GM23248 (cell line): ENCODE data around the gene CNGB1. TPM values are rescaled to one million over a fixed set of nuclear protein-coding genes. Genes with fewer than 3 reads are reported as not detected.

Experiments used
- DNase-seq: peaks from one replicate; pipeline ENCODE4 v3.0.0-alpha.2; 2015
- H2AFZ ChIP-seq: fragments of 200-600 bp; sonication (generic); 2 replicates; pipeline ENCODE4 v1.6.1; 2016; ENCODE audit warnings: antibody characterized with exemption
- H3F3A ChIP-seq: fragments of 200-600 bp; sonication (generic); 2 replicates; pipeline ENCODE4 v1.6.1; 2016; ENCODE audit warnings: mild to moderate bottlenecking, antibody characterized with exemption, mixed run types; ENCODE audit not compliant: insufficient read depth
- H3K27ac ChIP-seq: fragments of 200-600 bp; sonication (generic); 2 replicates; pipeline ENCODE4 v1.5.1; 2016; ENCODE audit warnings: mild to moderate bottlenecking
- H3K27me3 ChIP-seq: fragments of 200-600 bp; sonication (generic); replicated peaks from 2 replicates; pipeline ENCODE4 v1.6.1; 2016; ENCODE audit warnings: mild to moderate bottlenecking; ENCODE audit not compliant: insufficient read depth
- H3K36me3 ChIP-seq: fragments of 200-600 bp; sonication (generic); 2 replicates; pipeline ENCODE4 v1.6.1; 2016; ENCODE audit warnings: low read depth, mild to moderate bottlenecking
- H3K4me1 ChIP-seq: fragments of 200-600 bp; sonication (generic); 2 replicates; pipeline ENCODE4 v1.6.1; 2016; ENCODE audit warnings: mild to moderate bottlenecking; ENCODE audit not compliant: insufficient read depth
- H3K4me2 ChIP-seq: fragments of 200-600 bp; sonication (generic); one replicate; pipeline ENCODE4 v1.6.1; 2016; ENCODE audit warnings: mild to moderate bottlenecking; ENCODE audit not compliant: unreplicated experiment
- H3K4me3 ChIP-seq: fragments of 200-600 bp; sonication (generic); 2 replicates; pipeline ENCODE4 v1.5.1; 2016; ENCODE audit warnings: mild to moderate bottlenecking
- H3K79me2 ChIP-seq: fragments of 200-600 bp; sonication (generic); 2 replicates; pipeline ENCODE4 v1.6.1; 2016; ENCODE audit warnings: mild to moderate bottlenecking; ENCODE audit not compliant: insufficient read depth
- H3K9ac ChIP-seq: fragments of 200-600 bp; sonication (generic); 2 replicates; pipeline ENCODE4 v1.6.1; 2016; ENCODE audit warnings: mild to moderate bottlenecking
- H3K9me2 ChIP-seq: fragments of 200-600 bp; sonication (generic); 2 replicates; pipeline ENCODE4 v1.6.1; 2016; ENCODE audit warnings: mixed run types, mild to moderate bottlenecking, moderate library complexity; ENCODE audit not compliant: insufficient read depth
- H3K9me3 ChIP-seq: fragments of 200-600 bp; sonication (generic); one replicate; pipeline ENCODE4 v1.6.1; 2017; ENCODE audit warnings: low read depth
- H4K20me1 ChIP-seq: fragments of 200-600 bp; sonication (generic); 2 replicates; pipeline ENCODE4 v1.6.0; 2016; ENCODE audit not compliant: insufficient read depth
- EZH2 ChIP-seq: fragments of 200-600 bp; sonication (generic); IDR thresholded peaks from 2 replicates; pipeline ENCODE4 v1.6.1; 2018; ENCODE audit warnings: antibody characterized with exemption, mild to moderate bottlenecking; ENCODE audit not compliant: insufficient read depth, poor library complexity, severe bottlenecking
- EZH2phosphoT487 ChIP-seq: fragments of 200-600 bp; sonication (generic); IDR thresholded peaks from 2 replicates; pipeline ENCODE4 v1.6.1; 2018; ENCODE audit warnings: antibody characterized with exemption, moderate library complexity, mild to moderate bottlenecking, low read depth; ENCODE audit not compliant: insufficient read depth
- WGBS, 2 experiments: methylation state at CpG; one replicate each; pipeline ENCODE4 v1.1.6; 2015 to 2017; ENCODE audit warnings: low lambda C conversion rate in 2 of 2, low coverage in 1 of 2; ENCODE audit errors: missing lambda C conversion rate in 2 of 2; 5-methylcytosine and 5-hydroxymethylcytosine counted together
- in situ Hi-C: fragments of 300-500 bp; cut with MboI; formaldehyde crosslinking; loops from 2 replicates; pipeline ENCODE4 v1.15.0; 2020
- polyA plus RNA-seq: library from polyadenylated mRNA; unstranded; fragments of >200 nt; fragmentation: Nextera tagmentation; extraction: Ambion mirVana; gene quantifications from 2 replicates; pipeline ENCODE4 v1.2.1, GENCODE V29; 2016
- total RNA-seq: library from RNA; depleted of rRNA; stranded (reverse); fragments of >200 nt; shearing (Covaris generic); gene quantifications from 2 replicates; pipeline ENCODE4 v1.2.3, GENCODE V29; 2014

Gene CNGB1
- total and polyA plus RNA-seq, 2 experiments from 2014 or later, result not detected

- WGBS, 2 experiments, result 67 to 71% methylated on average over 14 to 16 of the region's 16 CpGs
These were observed 58.2 kb downstream of the CNGB1 start for GRCh38 chr16:57912529-57913260.

DNA sequence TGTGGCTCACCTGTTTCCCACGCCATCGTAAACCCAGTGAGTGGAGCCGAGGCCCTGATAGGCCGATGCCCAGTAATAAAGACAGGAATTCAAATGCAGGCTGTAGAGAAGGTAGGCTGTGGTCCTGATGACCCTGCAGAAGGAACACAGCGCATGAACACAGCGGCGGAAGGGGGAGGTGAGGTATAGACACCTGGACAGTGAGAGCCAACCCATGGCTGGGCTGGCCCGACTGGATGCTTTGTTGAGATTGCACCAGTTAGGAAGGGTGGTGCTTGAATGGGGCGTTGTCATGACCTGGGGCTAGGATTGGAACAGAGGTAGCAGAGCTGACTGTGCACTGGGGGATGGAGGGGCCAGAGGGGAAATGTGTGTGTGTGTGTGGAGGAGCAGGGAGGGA is 59.2 kb downstream of the CNGB1 start:
- Histone ChIP-seq H3K9me2 (no peaks in the 10 kb centered on the region), H3K27ac (no peak overlapping the region), H3K4me2 (no peak overlapping the region), H3K36me3 (no peaks in the 10 kb centered on the region), H3K79me2 (no peaks in the 10 kb centered on the region), H4K20me1 (no peaks in the 10 kb centered on the region), H3K4me3 (no peak overlapping the region), H3K9ac (no peak overlapping the region), H3K9me3 (no peaks in the 10 kb centered on the region), H2AFZ (no peak overlapping the region), H3F3A (no peaks in the 10 kb centered on the region), H3K27me3 (no peaks in the 10 kb centered on the region; the same call in 1 of the 2 replicates), H3K4me1 (peaks cover 3% of the 10 kb centered on the region; the same call in 1 of the 2 replicates)
- DNase-seq, result no peak
- 74 to 81% methylated on average over 9 of the region's 9 CpGs for WGBS, 2 experiments
- TF ChIP-seq EZH2, result no peak
- no peak for TF ChIP-seq EZH2phosphoT487
- in situ Hi-C loops, result no loop called here

More at GRCh38 chr16:57912529-57913260, 58.2 kb downstream of the CNGB1 start:
- in situ Hi-C loops, result no loop called here
- no peak overlapping the region for H3K27ac ChIP-seq
- H3K9ac ChIP-seq, result no peak overlapping the region
- H4K20me1 ChIP-seq, result no peaks in the 10 kb centered on the region
- H3K4me2 ChIP-seq, result no peak overlapping the region
- H3K4me1 ChIP-seq, result no peaks in the 10 kb centered on the region
- DNase-seq, result no peak
- no peaks in the 10 kb centered on the region for H3K9me3 ChIP-seq
- no peak overlapping the region for H2AFZ ChIP-seq
- no peak for TF ChIP-seq EZH2phosphoT487
- TF ChIP-seq EZH2, result no peak
- no peaks in the 10 kb centered on the region for H3F3A ChIP-seq
- H3K27me3 ChIP-seq, result no peaks in the 10 kb centered on the region; the same call in 1 of the 2 replicates
- H3K4me3 ChIP-seq, result no peak overlapping the region
- no peaks in the 10 kb centered on the region for H3K9me2 ChIP-seq
- no peaks in the 10 kb centered on the region for H3K36me3 ChIP-seq
- no peaks in the 10 kb centered on the region for H3K79me2 ChIP-seq

GRCh38 chr16:57910696-57911095 is 60.2 kb downstream of the CNGB1 start:
- Histone ChIP-seq H3K27me3 (no peaks in the 10 kb centered on the region; the same call in 1 of the 2 replicates), H3K27ac (no peak overlapping the region), H2AFZ (no peak overlapping the region), H3K4me3 (no peak overlapping the region), H4K20me1 (no peaks in the 10 kb centered on the region), H3K9me2 (no peaks in the 10 kb centered on the region), H3K4me2 (no peak overlapping the region), H3K36me3 (no peaks in the 10 kb centered on the region), H3K4me1 (peaks cover 6% of the 10 kb centered on the region; the same call in 1 of the 2 replicates), H3K9ac (no peak overlapping the region), H3K79me2 (no peaks in the 10 kb centered on the region), H3F3A (no peaks in the 10 kb centered on the region), H3K9me3 (no peaks in the 10 kb centered on the region)
- in situ Hi-C loops, result no loop called here
- TF ChIP-seq EZH2, result no peak
- no peak for TF ChIP-seq EZH2phosphoT487
- no peak for DNase-seq
- WGBS, 2 experiments, result 75% methylated on average over 6 of the region's 6 CpGs

DNA sequence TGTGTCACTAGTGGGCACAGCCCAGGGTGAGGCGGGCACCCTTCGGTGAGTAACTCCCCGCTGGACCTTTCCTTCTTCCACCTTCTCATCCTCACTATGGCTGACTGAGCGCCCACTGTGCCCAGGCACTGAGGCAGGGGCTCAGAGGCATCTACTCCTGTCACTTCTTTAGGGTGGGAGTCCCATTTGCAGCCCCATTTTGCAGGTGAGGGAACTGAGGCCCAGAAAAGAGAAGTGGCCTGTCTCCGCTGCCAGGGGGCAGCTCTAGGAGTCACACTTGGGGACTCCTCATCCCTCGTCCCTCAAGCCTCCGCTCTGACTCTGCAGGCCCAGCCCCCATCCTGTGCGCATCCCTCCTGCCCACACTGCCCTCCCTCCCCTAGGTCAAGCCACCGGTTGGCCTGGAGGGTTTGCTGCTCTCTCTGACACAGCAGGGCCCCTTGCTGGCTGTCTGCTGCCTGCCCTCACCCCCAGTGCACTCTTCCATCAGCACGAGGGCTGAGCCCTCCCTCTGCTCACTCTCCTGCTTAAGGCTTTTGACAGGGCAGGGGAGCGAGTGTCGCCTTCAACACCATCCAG is 62.4 kb downstream of the CNGB1 start:
- H3K27ac ChIP-seq, result no peak overlapping the region
- H3K4me3 ChIP-seq, result no peak overlapping the region
- H3K27me3 ChIP-seq, result peaks cover 10% of the 10 kb centered on the region; the same call in 1 of the 2 replicates
- H3K9me3 ChIP-seq, result no peaks in the 10 kb centered on the region
- peaks cover 6% of the 10 kb centered on the region; the same call in 1 of the 2 replicates for H3K4me1 ChIP-seq
- in situ Hi-C loops, result no loop called here
- no peaks in the 10 kb centered on the region for H3K9me2 ChIP-seq
- no peak overlapping the region for H3K4me2 ChIP-seq
- no peak for DNase-seq
- TF ChIP-seq EZH2phosphoT487 (no peak), EZH2 (no peak)
- no peak overlapping the region for H2AFZ ChIP-seq
- H3K79me2 ChIP-seq, result no peaks in the 10 kb centered on the region
- no peaks in the 10 kb centered on the region for H3K36me3 ChIP-seq
- no peaks in the 10 kb centered on the region for H4K20me1 ChIP-seq
- no peak overlapping the region for H3K9ac ChIP-seq
- 80 to 84% methylated on average over 9 to 12 of the region's 12 CpGs for WGBS, 2 experiments
- no peaks in the 10 kb centered on the region for H3F3A ChIP-seq
